RPMI8226 (cell line): ENCODE measurements around the gene PEX26.
A peak's percentile ranks its signal among the peaks of the same experiment; 100 is the strongest.
"Not testable (repeated sequence)": the region's sequence is repeated elsewhere in the genome, so short reads cannot be mapped to it uniquely, and the experiment has no call there.

Experiments
- DNase-seq: peaks from one replicate; pipeline ENCODE4 v3.0.0-alpha.2; 2015

Gene PEX26

GRCh38 chr22:18073927-18074326, 3.9 kb upstream of the PEX26 start:
- DNase-seq, result not testable (repeated sequence)

- no peak for DNase-seq
Observed at GRCh38 chr22:18075101-18075719, 2.6 kb upstream of the PEX26 start.

- DNase-seq, result peak; percentile 53
Observed at GRCh38 chr22:18075720-18076497, 1.9 kb upstream of the PEX26 start.

GRCh38 chr22:18077087-18077638, 627 bp upstream of the PEX26 start:
- no peak for DNase-seq

- peak; percentile 45 for DNase-seq
Observed at GRCh38 chr22:18078329-18079041, 695 bp downstream of the PEX26 start.

- no peak for DNase-seq
Observed at GRCh38 chr22:18079706-18080233, 2.0 kb downstream of the PEX26 start.

- DNase-seq, result no peak
Observed at GRCh38 chr22:18081416-18081815, 3.6 kb downstream of the PEX26 start.

- no peak for DNase-seq
Observed at GRCh38 chr22:18082467-18082866, 4.7 kb downstream of the PEX26 start.

GRCh38 chr22:18083406-18083805, 5.6 kb downstream of the PEX26 start:
- no peak for DNase-seq

- no peak for DNase-seq
Observed at GRCh38 chr22:18085188-18085587, 7.4 kb downstream of the PEX26 start.

- DNase-seq, result no peak
Observed at GRCh38 chr22:18087350-18087855, 9.6 kb downstream of the PEX26 start.

GRCh38 chr22:18088825-18089568, 11.2 kb downstream of the PEX26 start:
- no peak for DNase-seq

GRCh38 chr22:18090286-18090685, 12.5 kb downstream of the PEX26 start:
- no peak for DNase-seq

- DNase-seq, result no peak
Observed at GRCh38 chr22:18091478-18091877, 13.7 kb downstream of the PEX26 start.

GRCh38 chr22:18091916-18092526, 14.2 kb downstream of the PEX26 start:
- DNase-seq, result no peak

GRCh38 chr22:18093661-18094060, 15.9 kb downstream of the PEX26 start:
- DNase-seq, result no peak

- no peak for DNase-seq
Observed at GRCh38 chr22:18095101-18095805, 17.5 kb downstream of the PEX26 start.

- no peak for DNase-seq
Observed at GRCh38 chr22:18096823-18097222, 19.0 kb downstream of the PEX26 start.

- no peak for DNase-seq
Observed at GRCh38 chr22:18100781-18101180, 23.0 kb downstream of the PEX26 start.

- DNase-seq, result no peak
Observed at GRCh38 chr22:18101536-18101935, 23.7 kb downstream of the PEX26 start.
